HG03521 (cell line): ENCODE results near the gene SPTLC1.

Experiments used
- ATAC-seq: cut with Tn5 transposase; IDR thresholded peaks from one replicate; pipeline ENCODE4 v1.9.1; 2021; ENCODE audit warnings: mild to moderate bottlenecking, moderate library complexity; ENCODE audit not compliant: unreplicated experiment

Gene SPTLC1

GRCh38 chr9:91986248-91986647 is 129.0 kb downstream of the SPTLC1 start:
- ATAC-seq = no peak

- ATAC-seq = no peak
Observed at GRCh38 chr9:91985692-91986091, 129.5 kb downstream of the SPTLC1 start.
